Measurements from ENCODE around the gene MRPS18B. TPM values are rescaled to one million over a fixed set of nuclear protein-coding genes. Genes with fewer than 3 reads are reported as not detected.
A peak's percentile ranks its signal among the peaks of the same experiment; 100 is the strongest.
"Not testable (repeated sequence)": the region's sequence is repeated elsewhere in the genome, so short reads cannot be mapped to it uniquely, and the experiment has no call there.

Gene MRPS18B
- total RNA-seq, 2 experiments from 2014 or later = 48.2 to 65.7 TPM

DNA sequence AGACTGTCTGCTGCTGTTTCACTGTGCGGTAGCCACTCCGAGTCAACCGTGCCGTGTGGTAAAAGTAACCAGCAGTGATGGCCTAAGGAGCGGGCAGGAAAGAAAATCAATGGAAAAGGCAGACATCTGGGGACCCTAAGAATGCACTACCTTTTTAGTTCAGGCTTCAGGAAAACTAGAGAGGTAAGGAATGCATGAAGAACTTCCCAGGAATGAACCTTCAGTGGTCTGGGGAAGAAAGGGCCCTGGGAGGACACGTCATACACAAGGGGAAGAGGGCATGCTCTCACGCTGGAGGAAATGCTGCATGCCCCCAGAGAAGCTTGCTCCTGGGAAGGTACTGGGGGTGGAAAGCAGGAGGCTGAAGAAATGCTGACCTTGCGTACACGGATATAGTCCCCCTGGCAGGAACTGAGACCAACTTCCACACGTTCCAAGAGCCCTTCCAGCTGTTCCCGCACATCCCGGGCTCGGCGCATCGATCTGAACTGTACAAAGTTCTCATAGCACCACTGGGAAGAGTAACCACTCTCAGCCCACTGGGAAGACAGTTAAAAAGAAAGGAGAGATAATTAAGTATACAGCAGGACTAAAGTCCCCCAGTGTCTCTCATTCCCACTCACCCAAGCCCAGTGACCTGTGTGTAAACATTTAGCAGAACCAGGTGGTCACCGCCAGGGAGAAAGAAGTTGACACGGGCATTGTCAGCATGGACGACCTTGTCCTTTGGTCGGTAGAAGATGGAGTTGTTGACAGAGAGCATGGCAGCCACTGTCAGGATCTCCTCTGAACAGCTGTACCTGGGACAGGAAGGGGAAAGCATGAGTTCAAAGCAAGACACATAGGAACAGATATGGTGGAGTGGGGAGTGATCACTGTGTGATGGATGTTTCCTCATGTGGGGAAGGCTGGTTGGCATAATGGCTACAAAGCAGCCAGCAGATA lies 37.4 kb downstream of the MRPS18B start:
- CTCF ChIA-PET = interaction anchor here (0.8 kb wide), 1 partner anchor 145 kb away, joined by 3 read pairs; no protein-coding TSS in a partner anchor
- no peak for ATAC-seq
- DNase-seq = no peak
- Mint-ChIP-seq H3K27me3 (no peaks in the 10 kb centered on the region), H3K27ac (no peak overlapping the region), H3K9me3 (ENCODE audit: low read depth) (no peaks in the 10 kb centered on the region), H3K4me3 (no peak overlapping the region), H3K4me1 (peaks cover 2% of the 10 kb centered on the region), H3K36me3 (peaks cover 46% of the 10 kb centered on the region)

DNA sequence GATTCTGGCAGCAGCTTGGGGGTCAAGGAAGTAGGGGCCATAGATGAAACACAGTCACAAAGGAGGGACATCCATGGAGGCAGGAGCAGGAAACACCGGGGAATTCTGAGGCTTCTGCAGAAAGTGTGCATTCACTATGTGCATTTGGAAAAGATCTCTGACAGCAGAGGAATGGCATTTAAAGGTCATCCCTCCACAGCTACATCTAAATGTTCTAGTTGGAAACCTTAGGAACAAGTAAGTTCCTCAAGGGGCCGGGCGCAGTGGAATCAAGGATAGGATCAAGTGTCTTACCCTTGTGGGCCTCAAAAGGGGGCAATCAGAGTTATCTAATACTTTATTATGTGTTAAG lies 38.1 kb downstream of the MRPS18B start:
- no peak for ATAC-seq
- peaks cover 48% of the 10 kb centered on the region for H3K36me3 Mint-ChIP-seq
- no peak overlapping the region for H3K4me3 Mint-ChIP-seq

DNA sequence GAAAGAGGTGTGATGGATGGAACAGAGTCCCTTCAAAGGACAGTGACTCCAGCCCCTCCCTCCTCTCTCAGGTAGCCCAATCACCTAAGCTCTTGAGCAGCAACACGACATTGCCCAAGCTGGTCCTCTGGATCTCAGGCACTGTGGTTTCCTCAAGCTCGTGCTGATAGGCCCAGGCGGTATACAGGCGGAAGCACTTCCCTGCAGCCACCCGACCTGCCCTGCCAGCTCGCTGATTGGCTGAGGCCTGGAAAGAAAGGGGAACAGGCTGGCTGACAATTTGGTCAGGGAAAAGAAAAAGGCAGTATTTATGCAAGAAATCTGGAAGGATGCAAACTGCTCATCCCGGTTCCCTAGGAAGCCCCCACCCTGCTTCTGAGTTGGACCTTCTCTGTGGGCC lies 38.9 kb downstream of the MRPS18B start:
- CTCF ChIA-PET = interaction anchor here (0.9 to 1.8 kb wide), 2 partner anchors 9 to 16 kb away, joined by 3 to 10 read pairs; partner anchors contain the start of gene DHX16

More for the DNA sequence above, 38.1 kb downstream of the MRPS18B start:
- Mint-ChIP-seq H3K4me1 (peaks cover 2% of the 10 kb centered on the region), H3K9me3 (ENCODE audit: low read depth) (no peaks in the 10 kb centered on the region), H3K27ac (no peak overlapping the region), H3K27me3 (no peaks in the 10 kb centered on the region)
- DNase-seq = no peak
- CTCF ChIA-PET = interaction anchor here (1.8 kb wide), 1 partner anchor 17 kb away, joined by 10 read pairs; the partner anchor contains the start of gene DHX16

DNA sequence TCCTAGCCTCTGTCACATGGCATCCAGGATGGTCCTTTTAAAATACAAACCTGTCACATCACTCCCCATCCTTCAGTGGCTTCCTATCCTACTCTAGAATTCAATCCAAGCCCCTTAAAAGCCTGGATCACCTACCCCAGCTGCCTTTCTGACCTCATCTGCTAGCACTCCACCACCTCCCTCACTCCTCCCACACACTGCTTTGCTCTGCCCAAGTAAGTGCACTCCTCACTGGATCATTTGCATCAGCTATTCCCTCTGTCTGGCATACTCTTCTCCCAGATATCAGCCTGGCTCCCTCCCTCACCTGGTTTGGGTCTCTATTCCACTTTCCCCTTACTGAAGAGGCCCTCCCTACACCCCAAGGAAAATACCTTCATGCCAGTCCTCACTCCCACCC lies 39.8 kb downstream of the MRPS18B start:
- CTCF ChIA-PET = interaction anchor here (1.3 to 1.8 kb wide), 2 partner anchors 15 to 64 kb away, joined by 3 to 10 read pairs; partner anchors contain the start of gene DHX16
- Mint-ChIP-seq H3K4me3 (no peak overlapping the region), H3K27me3 (no peaks in the 10 kb centered on the region), H3K9me3 (ENCODE audit: low read depth) (no peaks in the 10 kb centered on the region), H3K27ac (no peak overlapping the region), H3K4me1 (peaks cover 2% of the 10 kb centered on the region), H3K36me3 (peaks cover 44% of the 10 kb centered on the region)
- DNase-seq (no peak), ATAC-seq (no peak)

More for the DNA sequence above, 38.9 kb downstream of the MRPS18B start:
- ATAC-seq (no peak), DNase-seq (no peak)
- no peaks in the 10 kb centered on the region for H3K9me3 Mint-ChIP-seq (ENCODE audit: low read depth)
- peaks cover 45% of the 10 kb centered on the region for H3K36me3 Mint-ChIP-seq
- H3K4me1 Mint-ChIP-seq = peaks cover 2% of the 10 kb centered on the region
- H3K27ac Mint-ChIP-seq = no peak overlapping the region
- no peaks in the 10 kb centered on the region for H3K27me3 Mint-ChIP-seq
- H3K4me3 Mint-ChIP-seq = no peak overlapping the region

DNA sequence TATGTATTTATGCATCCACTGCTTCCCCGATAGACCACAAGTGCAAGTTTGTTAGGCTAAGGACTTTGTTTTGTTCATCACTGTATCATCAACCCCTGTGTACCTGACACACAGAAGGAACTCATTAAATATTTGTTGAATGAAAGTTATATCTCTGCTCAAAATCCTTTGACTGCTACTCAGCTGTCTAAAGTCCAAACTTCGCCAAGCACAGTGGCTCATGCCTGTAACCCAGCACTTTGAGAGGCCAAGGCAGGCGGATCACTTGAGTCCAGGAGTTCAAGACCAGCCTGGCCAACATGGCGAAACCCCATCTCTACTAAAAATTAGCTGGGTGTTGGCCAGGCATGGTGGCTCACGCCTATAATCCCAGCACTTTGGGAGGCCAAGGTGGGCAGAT lies 40.3 kb downstream of the MRPS18B start:
- H3K9me3 Mint-ChIP-seq (ENCODE audit: low read depth); H3K27me3 Mint-ChIP-seq; H3K4me1 Mint-ChIP-seq; H3K27ac Mint-ChIP-seq; DNase-seq; H3K4me3 Mint-ChIP-seq; ATAC-seq: not testable (repeated sequence)
- CTCF ChIA-PET = interaction anchor here (1.3 to 1.4 kb wide), 2 partner anchors 64 to 73 kb away, joined by 3 read pairs; no protein-coding TSS in a partner anchor
- peaks cover 46% of the 10 kb centered on the region for H3K36me3 Mint-ChIP-seq

DNA sequence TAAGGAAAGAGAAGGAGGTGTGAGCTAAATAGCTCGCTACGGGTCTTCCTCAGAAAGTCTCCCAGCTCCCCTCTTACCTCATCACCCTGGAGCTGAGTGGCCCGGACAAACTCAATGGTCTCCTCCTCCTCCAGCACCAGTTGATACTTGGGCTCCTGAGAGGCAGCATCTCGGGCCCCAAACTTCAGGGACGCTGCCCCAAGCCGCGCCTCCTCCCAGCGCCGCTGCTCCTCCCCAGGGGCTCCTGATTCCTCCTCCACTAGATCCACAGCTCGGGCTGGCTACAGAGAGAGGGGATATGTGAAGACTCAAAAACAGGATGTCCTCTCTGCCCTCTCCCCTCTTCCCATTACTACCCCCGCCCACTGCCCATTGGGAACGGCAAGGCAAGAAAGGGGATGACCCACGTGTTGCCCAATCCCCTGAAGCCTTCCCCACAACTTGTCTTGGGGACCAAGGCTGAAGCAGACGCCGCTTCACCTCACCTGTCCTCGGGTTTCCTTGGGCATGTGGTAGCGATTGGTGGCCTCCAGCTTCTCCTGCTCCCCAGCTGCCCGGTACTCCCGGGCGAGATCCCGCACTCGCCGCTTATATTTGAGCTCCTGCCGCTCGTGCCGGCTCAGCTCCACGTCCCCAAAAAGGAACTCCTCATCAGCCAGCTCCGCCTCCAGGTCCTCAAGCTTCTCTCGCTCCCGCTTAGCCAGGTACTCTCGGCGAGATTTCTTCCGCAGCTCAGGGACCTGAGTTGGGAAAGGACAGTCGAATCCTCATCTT lies 47.5 kb downstream of the MRPS18B start:
- no peak for ATAC-seq
- H3K4me3 Mint-ChIP-seq = no peak overlapping the region
- H3K27ac Mint-ChIP-seq = no peak overlapping the region
- H3K36me3 Mint-ChIP-seq = peaks cover 42% of the 10 kb centered on the region
- H3K27me3 Mint-ChIP-seq = no peaks in the 10 kb centered on the region
- H3K9me3 Mint-ChIP-seq (ENCODE audit: low read depth) = no peaks in the 10 kb centered on the region
- CTCF ChIA-PET = interaction anchor here (0.7 to 23.7 kb wide), 7 partner anchors 7 to 124 kb away, joined by 3 to 936 read pairs (median 4); partner anchors contain the start of genes DHX16, FLOT1, MDC1 and MRPS18B
- DNase-seq = no peak
- peaks cover 8% of the 10 kb centered on the region for H3K4me1 Mint-ChIP-seq

DNA sequence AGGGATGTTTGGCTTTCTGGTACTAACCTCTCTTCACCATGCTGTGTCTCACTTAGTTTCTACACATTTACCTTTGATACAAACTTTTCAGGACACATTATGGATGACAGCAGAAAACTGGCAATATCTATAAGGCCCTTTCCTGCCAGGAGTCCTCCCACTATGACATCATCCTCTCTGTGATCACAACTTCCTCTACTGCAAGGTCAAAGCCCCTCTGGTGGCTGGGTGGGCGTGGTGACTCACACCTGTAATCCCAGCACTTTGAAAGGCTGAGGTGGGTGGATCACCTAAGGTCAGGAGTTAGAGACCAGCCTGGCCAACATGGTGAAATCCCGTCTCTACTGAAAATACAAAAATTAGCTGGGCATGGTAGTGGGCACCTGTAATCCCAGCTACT lies 48.7 kb downstream of the MRPS18B start:
- peaks cover 19% of the 10 kb centered on the region for H3K4me1 Mint-ChIP-seq
- H3K27me3 Mint-ChIP-seq; H3K4me3 Mint-ChIP-seq; H3K9me3 Mint-ChIP-seq (ENCODE audit: low read depth): not testable (repeated sequence)
- CTCF ChIA-PET = interaction anchor here (1.3 to 23.7 kb wide), 2 partner anchors 60 to 69 kb away, joined by 3 to 936 read pairs; partner anchors contain the start of genes FLOT1, MDC1 and TUBB
- ATAC-seq (peak; percentile 39), DNase-seq (peak; percentile 48)
- H3K36me3 Mint-ChIP-seq = peaks cover 46% of the 10 kb centered on the region
- H3K27ac Mint-ChIP-seq = peak overlapping the region; percentile 48

DNA sequence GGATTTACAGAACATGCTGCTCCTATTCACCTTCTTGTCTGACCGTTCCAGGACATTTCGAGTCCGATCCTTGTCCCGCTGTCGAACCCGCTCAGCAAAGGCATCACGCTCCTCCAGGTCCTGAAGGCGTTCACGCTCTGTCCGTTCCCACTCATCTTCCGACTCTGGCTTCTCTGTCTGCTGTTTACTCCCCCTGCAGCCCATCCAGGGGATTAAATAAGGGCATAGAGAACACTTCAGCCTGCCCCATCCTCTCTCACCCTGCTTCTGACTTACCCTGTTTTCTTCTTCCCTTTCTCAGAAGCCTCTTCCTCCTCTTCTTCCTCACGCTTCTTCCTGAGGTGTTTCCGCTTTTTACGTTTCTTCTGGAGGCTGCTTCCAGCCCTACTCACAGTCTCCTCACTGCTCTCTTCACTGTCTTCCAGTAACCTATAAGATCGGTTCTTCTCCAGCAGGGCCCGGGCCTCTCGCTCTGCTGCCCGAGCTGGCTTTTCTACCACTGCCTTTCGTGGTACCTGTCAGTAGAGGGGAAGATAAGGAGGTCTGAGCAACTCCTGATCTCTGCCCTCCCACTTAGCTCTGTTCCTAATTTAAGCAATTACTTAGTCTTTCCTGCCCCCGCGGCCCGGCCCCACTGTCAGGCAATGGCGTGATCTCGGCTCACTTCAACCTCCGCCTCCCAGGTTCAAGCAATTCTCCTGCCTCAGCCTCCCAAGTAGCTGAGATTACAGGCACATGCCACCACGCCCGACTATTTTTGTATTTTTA lies 53.3 kb downstream of the MRPS18B start:
- ATAC-seq (no peak), DNase-seq (no peak)
- Mint-ChIP-seq H3K4me3 (peak overlapping the region; percentile 94), H3K9me3 (ENCODE audit: low read depth) (no peaks in the 10 kb centered on the region), H3K4me1 (peaks cover 35% of the 10 kb centered on the region), H3K27me3 (no peaks in the 10 kb centered on the region), H3K27ac (no peak overlapping the region), H3K36me3 (peaks cover 24% of the 10 kb centered on the region)
- CTCF ChIA-PET = interaction anchor here (1.1 to 23.7 kb wide), 4 partner anchors 14 to 126 kb away, joined by 4 to 936 read pairs (median 6); partner anchors contain the start of genes FLOT1, MDC1 and TUBB

DNA sequence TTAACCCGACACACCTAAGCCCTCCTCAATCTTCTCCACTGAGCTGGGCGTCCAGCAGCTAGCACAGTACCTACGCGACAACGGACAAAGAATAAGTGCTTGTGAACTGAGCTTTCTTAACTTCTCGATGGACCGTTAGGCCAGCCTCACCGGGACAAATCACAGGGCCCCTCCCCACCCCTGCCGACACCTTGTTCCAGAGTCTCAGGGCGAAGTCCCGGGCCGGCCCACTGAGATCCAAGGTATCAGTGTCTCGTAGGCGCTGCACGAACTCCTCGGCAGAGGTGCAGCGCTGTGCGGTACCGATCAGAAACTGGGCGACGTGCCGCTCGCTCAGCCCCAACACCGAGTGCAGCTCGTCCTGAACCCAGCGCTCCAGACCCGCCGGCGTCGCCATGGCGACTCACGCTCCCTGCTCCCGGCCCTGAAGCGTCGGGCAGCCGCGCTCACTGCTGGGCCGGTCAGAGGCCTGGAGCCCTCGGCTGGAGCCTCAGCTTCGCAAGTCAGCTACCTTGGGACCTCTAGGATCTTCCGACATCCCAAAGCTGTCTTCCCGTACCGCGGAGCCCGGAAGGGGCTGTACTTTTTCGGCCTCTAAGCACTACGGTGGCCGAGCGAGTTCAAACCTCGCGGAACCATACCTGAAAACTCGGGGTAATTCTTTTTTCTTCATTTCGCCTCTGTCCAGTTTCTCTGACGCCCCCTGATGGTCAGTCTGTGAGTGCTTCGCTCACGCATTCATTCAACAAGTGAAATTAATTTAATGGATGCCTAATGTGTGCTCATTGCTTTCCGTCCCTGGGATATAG lies 55.0 kb downstream of the MRPS18B start, which contains the start of gene DHX16:
Gene DHX16, minus strand, starts transcription at position 562 of the 809 bp plus-strand sequence. Its CDS starts 165 bp downstream, at position 397.
- H3K4me3 Mint-ChIP-seq = peak within 1 kb of the TSS; percentile 94
- CTCF ChIA-PET = interaction anchor here (0.7 to 23.7 kb wide), 28 partner anchors 8 to 219 kb away, joined by 3 to 936 read pairs (median 6); partner anchors contain the start of genes ABCF1, FLOT1, MDC1 and NRM
- no peaks in the 10 kb centered on the region for H3K9me3 Mint-ChIP-seq (ENCODE audit: low read depth)
- H3K27ac Mint-ChIP-seq = peak within 1 kb of the TSS; percentile 79
- peaks cover 38% of the 10 kb centered on the region for H3K4me1 Mint-ChIP-seq
- ATAC-seq = peak; percentile 85
- DNase-seq = peak; percentile 95
- H3K27me3 Mint-ChIP-seq = no peaks in the 10 kb centered on the region
- H3K36me3 Mint-ChIP-seq = peaks cover 33% of the 10 kb centered on the region

Measured in activated CD8-positive, alpha-beta memory T cell treated with anti-CD3 and anti-CD28 coated beads, Interleukin-2, amount 10 ng/mL, durations not matched to agents 7 days and 5 days (primary cell).